H9 (cell line): ENCODE results near the gene BIRC5. TPM values are rescaled to one million over a fixed set of nuclear protein-coding genes. Genes with fewer than 3 reads are reported as not detected.

Experiments used
- DNase-seq: peaks from one replicate; pipeline ENCODE4 v3.0.0-alpha.2; 2017
- H2AFZ ChIP-seq: one replicate; pipeline ENCODE4 v1.6.1; 2013; ENCODE audit warnings: mild to moderate bottlenecking, low read length, control low read depth, moderate library complexity
- H2AK5ac ChIP-seq: 2 replicates; pipeline ENCODE4 v1.6.1; 2013; ENCODE audit warnings: low read length, control low read depth, mixed read lengths; ENCODE audit not compliant: insufficient read length
- H2BK120ac ChIP-seq: one replicate; pipeline ENCODE4 v1.6.1; 2013; ENCODE audit warnings: low read depth, mild to moderate bottlenecking, low read length, control low read depth, inconsistent platforms; ENCODE audit not compliant: poor library complexity, severe bottlenecking
- H2BK12ac ChIP-seq: 2 replicates; pipeline ENCODE4 v1.6.1; 2013; ENCODE audit warnings: low read length, control low read depth, mixed read lengths, low read depth; ENCODE audit not compliant: insufficient read length
- H2BK15ac ChIP-seq: 2 replicates; pipeline ENCODE4 v1.6.1; 2013; ENCODE audit warnings: low read depth, low read length, control low read depth
- H2BK20ac ChIP-seq: one replicate; pipeline ENCODE4 v1.6.1; 2013; ENCODE audit warnings: low read depth, mild to moderate bottlenecking, low read length, control low read depth, inconsistent platforms; ENCODE audit not compliant: poor library complexity, severe bottlenecking
- H2BK5ac ChIP-seq: 2 replicates; pipeline ENCODE4 v1.6.1; 2013; ENCODE audit warnings: low read length, control low read depth, mixed read lengths; ENCODE audit not compliant: insufficient read length
- H3K14ac ChIP-seq: 2 replicates; pipeline ENCODE4 v1.6.1; 2013; ENCODE audit warnings: low read length, control low read depth; ENCODE audit not compliant: insufficient read depth
- H3K18ac ChIP-seq: 2 replicates; pipeline ENCODE4 v1.6.1; 2013; ENCODE audit warnings: low read depth, mild to moderate bottlenecking, mixed read lengths, low read length, control low read depth; ENCODE audit not compliant: insufficient read length
- H3K23ac ChIP-seq: 2 replicates; pipeline ENCODE4 v1.6.1; 2013; ENCODE audit warnings: low read length, control low read depth, mixed read lengths, low read depth; ENCODE audit not compliant: insufficient read length
- H3K23me2 ChIP-seq: 2 replicates; pipeline ENCODE4 v1.6.1; 2013; ENCODE audit warnings: low read depth, mild to moderate bottlenecking, mixed read lengths, low read length, control low read depth; ENCODE audit not compliant: insufficient read length, poor library complexity, severe bottlenecking
- H3K27ac ChIP-seq: 2 replicates; pipeline ENCODE4 v1.5.1; 2013; ENCODE audit warnings: low read length, control low read depth, mixed read lengths, low read depth; ENCODE audit not compliant: insufficient read length
- H3K27me3 ChIP-seq: 2 replicates; pipeline ENCODE4 v1.6.1; 2013; ENCODE audit warnings: low read length, control low read depth, inconsistent platforms; ENCODE audit not compliant: insufficient read depth
- H3K4ac ChIP-seq: 2 replicates; pipeline ENCODE4 v1.6.1; 2013; ENCODE audit warnings: low read depth, mild to moderate bottlenecking, control low read depth, inconsistent platforms, low read length, moderate library complexity
- H3K4me1 ChIP-seq: 2 replicates; pipeline ENCODE4 v1.6.1; 2013; ENCODE audit warnings: low read length, control low read depth, inconsistent platforms; ENCODE audit not compliant: insufficient read depth
- H3K4me2 ChIP-seq: 2 replicates; pipeline ENCODE4 v1.6.1; 2013; ENCODE audit warnings: low read length, control low read depth, mixed read lengths; ENCODE audit not compliant: insufficient read length, insufficient read depth
- H3K56ac ChIP-seq: 2 replicates; pipeline ENCODE4 v1.6.1; 2013; ENCODE audit warnings: low read depth, mild to moderate bottlenecking, mixed read lengths, low read length, control low read depth; ENCODE audit not compliant: insufficient read length
- H3K79me1 ChIP-seq: 2 replicates; pipeline ENCODE4 v1.6.1; 2013; ENCODE audit warnings: low read depth, mild to moderate bottlenecking, moderate library complexity, low read length, control low read depth, inconsistent platforms; ENCODE audit not compliant: insufficient read depth, poor library complexity, severe bottlenecking
- H3K79me2 ChIP-seq: 2 replicates; pipeline ENCODE4 v1.6.1; 2013; ENCODE audit warnings: low read length, control low read depth, inconsistent platforms; ENCODE audit not compliant: insufficient read depth
- H3K9ac ChIP-seq: 2 replicates; pipeline ENCODE4 v1.6.1; 2013; ENCODE audit warnings: low read length, control low read depth, mixed read lengths; ENCODE audit not compliant: insufficient read length; ENCODE audit errors: extremely low read depth
- H3K9me3 ChIP-seq: one replicate; pipeline ENCODE4 v1.6.1; 2013; ENCODE audit warnings: low read depth, low read length, inconsistent platforms; ENCODE audit not compliant: control insufficient read depth
- H3T11ph ChIP-seq: one replicate; pipeline ENCODE4 v1.6.1; 2013; ENCODE audit warnings: mild to moderate bottlenecking, low read length, control low read depth, inconsistent platforms
- H4K20me1 ChIP-seq: one replicate; pipeline ENCODE4 v1.6.1; 2013; ENCODE audit not compliant: control insufficient read depth, insufficient read length, insufficient read depth
- H4K5ac ChIP-seq: 2 replicates; pipeline ENCODE4 v1.6.1; 2013; ENCODE audit warnings: low read depth, mild to moderate bottlenecking, mixed read lengths, low read length, control low read depth; ENCODE audit not compliant: insufficient read length
- H4K8ac ChIP-seq: replicated peaks from 2 replicates; pipeline ENCODE4 v1.6.1; 2013; ENCODE audit warnings: low read length, control low read depth, mixed read lengths, low read depth; ENCODE audit not compliant: insufficient read length
- H4K91ac ChIP-seq: 2 replicates; pipeline ENCODE4 v1.6.1; 2013; ENCODE audit warnings: low read depth, mild to moderate bottlenecking, moderate library complexity, mixed read lengths, low read length, control low read depth; ENCODE audit not compliant: insufficient read length
- H3K27ac Mint-ChIP-seq, 3 experiments: 2 replicates in 2 of 3; 3 replicates in 1 of 3; pipeline ENCODE4 v1.8.0; 2020 to 2021; ENCODE audit warnings: mixed read lengths in 3 of 3, mild to moderate bottlenecking in 1 of 3, moderate library complexity in 1 of 3
- H3K27me3 Mint-ChIP-seq: 2 replicates; pipeline ENCODE4 v1.8.0; 2021; ENCODE audit warnings: low read depth, mild to moderate bottlenecking, moderate library complexity, mixed read lengths
- H3K36me3 Mint-ChIP-seq, 3 experiments: 2 replicates in 2 of 3; 3 replicates in 1 of 3; pipeline ENCODE4 v1.8.0; 2020 to 2021; ENCODE audit warnings: low read depth in 3 of 3, mixed read lengths in 3 of 3; ENCODE audit not compliant: insufficient read depth in 1 of 3
- H3K4me1 Mint-ChIP-seq, 2 experiments: 2 replicates each; pipeline ENCODE4 v1.8.0; 2020; ENCODE audit warnings: mixed read lengths in 2 of 2
- H3K4me3 Mint-ChIP-seq, 2 experiments: 2 replicates in 1 of 2; 3 replicates in 1 of 2; pipeline ENCODE4 v1.8.0; 2020 to 2021; ENCODE audit warnings: mild to moderate bottlenecking in 2 of 2, mixed read lengths in 2 of 2, moderate library complexity in 1 of 2
- H3K9me3 Mint-ChIP-seq, 2 experiments: 2 replicates in 1 of 2; 3 replicates in 1 of 2; pipeline ENCODE4 v1.8.0; 2020; ENCODE audit warnings: mild to moderate bottlenecking in 2 of 2, mixed read lengths in 2 of 2, moderate library complexity in 1 of 2
- whole genome bisulfite sequencing: extraction: QIAGEN DNeasy Blood & Tissue Kit; methylation state at CpG from one replicate; pipeline ENCODE4 v1.1.7; 2013; ENCODE audit warnings: missing lambda C conversion rate, low lambda C conversion rate, mixed read lengths; ENCODE audit not compliant: insufficient read length; ENCODE audit errors: extremely low coverage; 5-methylcytosine and 5-hydroxymethylcytosine counted together
- total RNA-seq: library from RNA; stranded (reverse); gene quantifications from 2 replicates; pipeline ENCODE4 v1.2.1, GENCODE V29; 2021
- TF ChIP-seq, protein P1 (sequence below): fragments of 200-600 bp; sonication (generic); conservative IDR thresholded peaks from 3 replicates; pipeline ENCODE4 v1.8.0; 2021; ENCODE audit warnings: antibody characterized with exemption, mild to moderate bottlenecking

Gene BIRC5
- total RNA-seq, 1 experiment from 2014 or later, result 97.8 TPM

DNA sequence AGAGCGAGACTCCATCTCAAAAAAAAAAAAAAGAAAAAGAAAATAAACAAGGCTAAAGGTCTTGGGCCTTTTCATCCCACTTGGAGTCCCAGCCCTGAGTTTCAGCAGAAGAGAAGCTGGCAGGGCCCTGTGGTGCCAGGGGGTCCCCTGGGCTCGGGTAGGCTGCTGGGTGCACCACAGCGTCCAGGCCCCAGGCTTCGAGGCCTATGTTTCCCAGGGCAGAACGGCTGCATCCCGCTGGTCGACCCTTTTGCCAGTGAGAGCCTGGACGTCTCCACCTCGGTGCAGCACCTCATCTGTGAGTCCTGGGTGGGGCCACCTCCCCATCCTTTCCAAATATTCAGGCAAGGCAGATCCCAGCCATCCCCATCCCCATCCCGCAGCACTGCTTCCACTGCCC, 19.6 kb downstream of the BIRC5 start:
- Mint-ChIP-seq H3K27me3 (peaks cover 51% of the 10 kb centered on the region), H3K27ac (peak overlapping the region in 1 of 3 experiments; percentile 51; a peak in 1 of 7 replicates), H3K9me3 (no peaks in the 10 kb centered on the region), H3K36me3 (no peaks in the 10 kb centered on the region), H3K4me1 (peaks cover 0 to 14% of the 10 kb centered on the region in 2 experiments; a peak in 2 of 4 replicates), H3K4me3 (no peak overlapping the region)
- H3K14ac ChIP-seq, result no peak overlapping the region
- no peak overlapping the region for H4K8ac ChIP-seq
- H3K4ac ChIP-seq, result no peak overlapping the region
- H4K91ac ChIP-seq, result no peak overlapping the region
- no peak overlapping the region for H2BK120ac ChIP-seq
- H4K20me1 ChIP-seq, result no peaks in the 10 kb centered on the region
- TF ChIP-seq, protein P1, sequence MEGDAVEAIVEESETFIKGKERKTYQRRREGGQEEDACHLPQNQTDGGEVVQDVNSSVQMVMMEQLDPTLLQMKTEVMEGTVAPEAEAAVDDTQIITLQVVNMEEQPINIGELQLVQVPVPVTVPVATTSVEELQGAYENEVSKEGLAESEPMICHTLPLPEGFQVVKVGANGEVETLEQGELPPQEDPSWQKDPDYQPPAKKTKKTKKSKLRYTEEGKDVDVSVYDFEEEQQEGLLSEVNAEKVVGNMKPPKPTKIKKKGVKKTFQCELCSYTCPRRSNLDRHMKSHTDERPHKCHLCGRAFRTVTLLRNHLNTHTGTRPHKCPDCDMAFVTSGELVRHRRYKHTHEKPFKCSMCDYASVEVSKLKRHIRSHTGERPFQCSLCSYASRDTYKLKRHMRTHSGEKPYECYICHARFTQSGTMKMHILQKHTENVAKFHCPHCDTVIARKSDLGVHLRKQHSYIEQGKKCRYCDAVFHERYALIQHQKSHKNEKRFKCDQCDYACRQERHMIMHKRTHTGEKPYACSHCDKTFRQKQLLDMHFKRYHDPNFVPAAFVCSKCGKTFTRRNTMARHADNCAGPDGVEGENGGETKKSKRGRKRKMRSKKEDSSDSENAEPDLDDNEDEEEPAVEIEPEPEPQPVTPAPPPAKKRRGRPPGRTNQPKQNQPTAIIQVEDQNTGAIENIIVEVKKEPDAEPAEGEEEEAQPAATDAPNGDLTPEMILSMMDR, result no peak
- no peaks in the 10 kb centered on the region for H3K4me1 ChIP-seq
- no peak overlapping the region for H4K5ac ChIP-seq
- no peak overlapping the region for H3K9ac ChIP-seq
- H2BK12ac ChIP-seq, result no peak overlapping the region
- H3K56ac ChIP-seq, result no peak overlapping the region
- no peaks in the 10 kb centered on the region for H3K79me1 ChIP-seq
- WGBS, result no CpG with 5 or more reads among the region's 10 CpGs
- no peaks in the 10 kb centered on the region for H3K23me2 ChIP-seq
- H3K27ac ChIP-seq, result no peak overlapping the region
- H3K9me3 ChIP-seq, result no peaks in the 10 kb centered on the region
- H2BK20ac ChIP-seq, result no peak overlapping the region
- H2BK5ac ChIP-seq, result no peak overlapping the region
- H3K4me2 ChIP-seq, result no peak overlapping the region
- H2AK5ac ChIP-seq, result no peak overlapping the region
- no peak overlapping the region for H2AFZ ChIP-seq
- peaks cover 6% of the 10 kb centered on the region; the same call in 1 of the 2 replicates for H3K27me3 ChIP-seq
- no peak overlapping the region for H3T11ph ChIP-seq
- no peak overlapping the region for H3K23ac ChIP-seq
- H2BK15ac ChIP-seq, result no peak overlapping the region
- H3K18ac ChIP-seq, result no peak overlapping the region
- H3K79me2 ChIP-seq, result no peaks in the 10 kb centered on the region
- peak; percentile 31 for DNase-seq
